ENCODE data around the gene CTTNBP2.

The CTTNBP2 gene

GRCh38 chr7:117767951-117768350 is 105.3 kb downstream of the CTTNBP2 start:
- Histone ChIP-seq H4K8ac (ENCODE audit: low read length) (no peak overlapping the region), H3K9ac (ENCODE audit: low read length) (no peak overlapping the region), H4K91ac (ENCODE audit: low read length) (no peak overlapping the region), H3K4me2 (ENCODE audit: low read length, poor library complexity, severe bottlenecking) (no peak overlapping the region), H2BK120ac (ENCODE audit: low read depth, low read length) (no peak overlapping the region), H3K4me1 (ENCODE audit: control insufficient read depth, insufficient read depth, low read depth, low read length) (peaks cover 6% of the 10 kb centered on the region), H3K27ac (ENCODE audit: low read length, poor library complexity, severe bottlenecking) (no peak overlapping the region), H3K14ac (ENCODE audit: low read length in 2 of 2) (no peak overlapping the region), H3K79me1 (replicated peaks; ENCODE audit: low read length, poor library complexity, severe bottlenecking) (peaks cover 3% of the 10 kb centered on the region), H3K9me3 (ENCODE audit: control insufficient read depth, low read length) (no peaks in the 10 kb centered on the region), H3K23ac (ENCODE audit: low read length in 2 of 2) (no peak overlapping the region), H3K4ac (ENCODE audit: low read depth in 1 of 2, low read length in 2 of 2) (no peak overlapping the region), H2BK5ac (ENCODE audit: low read depth, low read length, poor library complexity, severe bottlenecking) (no peak overlapping the region), H2AFZ (ENCODE audit: low read depth, low read length) (no peak overlapping the region), H2AK5ac (ENCODE audit: low read length, severe bottlenecking) (no peak overlapping the region), H3K27me3 (ENCODE audit: control insufficient read depth in 1 of 2, insufficient read depth in 1 of 2, low read length in 2 of 2) (no peaks in the 10 kb centered on the region), H3K36me3 (ENCODE audit: control insufficient read depth in 1 of 2, insufficient read depth in 2 of 2, low read depth in 1 of 2, low read length in 2 of 2) (no peaks in the 10 kb centered on the region), H2BK12ac (ENCODE audit: low read length in 2 of 2) (no peak overlapping the region), H2BK15ac (ENCODE audit: low read depth, poor library complexity, severe bottlenecking) (no peak overlapping the region), H3K4me3 (ENCODE audit: insufficient read depth in 1 of 2, low read depth in 1 of 2, low read length in 2 of 2) (no peak overlapping the region), H3K18ac (ENCODE audit: low read depth in 1 of 2, low read length in 2 of 2) (no peak overlapping the region)
- no peak for DNase-seq

- Histone ChIP-seq H3K14ac (ENCODE audit: low read length in 2 of 2) (no peak overlapping the region), H2AK5ac (ENCODE audit: low read length, severe bottlenecking) (no peak overlapping the region), H2AFZ (ENCODE audit: low read depth, low read length) (no peak overlapping the region), H3K23ac (ENCODE audit: low read length in 2 of 2) (no peak overlapping the region), H3K79me1 (replicated peaks; ENCODE audit: low read length, poor library complexity, severe bottlenecking) (peaks cover 2% of the 10 kb centered on the region), H3K9me3 (ENCODE audit: control insufficient read depth, low read length) (no peaks in the 10 kb centered on the region), H4K91ac (ENCODE audit: low read length) (no peak overlapping the region), H3K4ac (ENCODE audit: low read depth in 1 of 2, low read length in 2 of 2) (no peak overlapping the region), H2BK5ac (ENCODE audit: low read depth, low read length, poor library complexity, severe bottlenecking) (no peak overlapping the region), H2BK120ac (ENCODE audit: low read depth, low read length) (no peak overlapping the region), H3K27me3 (ENCODE audit: control insufficient read depth in 1 of 2, insufficient read depth in 1 of 2, low read length in 2 of 2) (no peaks in the 10 kb centered on the region), H2BK15ac (ENCODE audit: low read depth, poor library complexity, severe bottlenecking) (no peak overlapping the region), H3K27ac (ENCODE audit: low read length, poor library complexity, severe bottlenecking) (no peak overlapping the region), H3K4me1 (ENCODE audit: control insufficient read depth, insufficient read depth, low read depth, low read length) (peaks cover 3% of the 10 kb centered on the region), H3K18ac (ENCODE audit: low read depth in 1 of 2, low read length in 2 of 2) (no peak overlapping the region), H3K9ac (ENCODE audit: low read length) (no peak overlapping the region), H3K36me3 (ENCODE audit: control insufficient read depth in 1 of 2, insufficient read depth in 2 of 2, low read depth in 1 of 2, low read length in 2 of 2) (no peaks in the 10 kb centered on the region), H4K8ac (ENCODE audit: low read length) (no peak overlapping the region), H3K4me2 (ENCODE audit: low read length, poor library complexity, severe bottlenecking) (no peak overlapping the region), H3K4me3 (ENCODE audit: insufficient read depth in 1 of 2, low read depth in 1 of 2, low read length in 2 of 2) (no peak overlapping the region), H2BK12ac (ENCODE audit: low read length in 2 of 2) (no peak overlapping the region)
- no peak for DNase-seq
- 95% methylated on average over 2 of the region's 2 CpGs for WGBS
Measured at GRCh38 chr7:117766913-117767312, 106.3 kb downstream of the CTTNBP2 start.

- Histone ChIP-seq H3K9me3 (ENCODE audit: control insufficient read depth, low read length) (no peaks in the 10 kb centered on the region), H3K27ac (ENCODE audit: low read length, poor library complexity, severe bottlenecking) (no peak overlapping the region), H2BK120ac (ENCODE audit: low read depth, low read length) (no peak overlapping the region), H4K8ac (ENCODE audit: low read length) (no peak overlapping the region), H3K4me1 (ENCODE audit: control insufficient read depth, insufficient read depth, low read depth, low read length) (no peaks in the 10 kb centered on the region), H2BK12ac (ENCODE audit: low read length in 2 of 2) (no peak overlapping the region), H2BK5ac (ENCODE audit: low read depth, low read length, poor library complexity, severe bottlenecking) (no peak overlapping the region), H2AK5ac (ENCODE audit: low read length, severe bottlenecking) (no peak overlapping the region), H3K14ac (ENCODE audit: low read length in 2 of 2) (no peak overlapping the region), H3K4me2 (ENCODE audit: low read length, poor library complexity, severe bottlenecking) (no peak overlapping the region), H3K23ac (ENCODE audit: low read length in 2 of 2) (no peak overlapping the region), H3K18ac (ENCODE audit: low read depth in 1 of 2, low read length in 2 of 2) (no peak overlapping the region), H3K36me3 (ENCODE audit: control insufficient read depth in 1 of 2, insufficient read depth in 2 of 2, low read depth in 1 of 2, low read length in 2 of 2) (no peaks in the 10 kb centered on the region), H3K4ac (ENCODE audit: low read depth in 1 of 2, low read length in 2 of 2) (no peak overlapping the region), H4K91ac (ENCODE audit: low read length) (no peak overlapping the region), H3K9ac (ENCODE audit: low read length) (no peak overlapping the region), H2BK15ac (ENCODE audit: low read depth, poor library complexity, severe bottlenecking) (no peak overlapping the region), H3K79me1 (replicated peaks; ENCODE audit: low read length, poor library complexity, severe bottlenecking) (no peaks in the 10 kb centered on the region), H2AFZ (ENCODE audit: low read depth, low read length) (no peak overlapping the region), H3K4me3 (ENCODE audit: insufficient read depth in 1 of 2, low read depth in 1 of 2, low read length in 2 of 2) (no peak overlapping the region), H3K27me3 (ENCODE audit: control insufficient read depth in 1 of 2, insufficient read depth in 1 of 2, low read length in 2 of 2) (no peaks in the 10 kb centered on the region)
- DNase-seq: no peak
- 69% methylated on average over 1 of the region's 1 CpG for WGBS
Measured at GRCh38 chr7:117764031-117764430, 109.2 kb downstream of the CTTNBP2 start.

- H4K91ac ChIP-seq (ENCODE audit: low read length): no peak overlapping the region
- H3K36me3 ChIP-seq (ENCODE audit: control insufficient read depth in 1 of 2, insufficient read depth in 2 of 2, low read depth in 1 of 2, low read length in 2 of 2): no peaks in the 10 kb centered on the region
- no peak overlapping the region for H3K4me2 ChIP-seq (ENCODE audit: low read length, poor library complexity, severe bottlenecking)
- no peak overlapping the region for H2BK5ac ChIP-seq (ENCODE audit: low read depth, low read length, poor library complexity, severe bottlenecking)
- H3K4me3 ChIP-seq (ENCODE audit: insufficient read depth in 1 of 2, low read depth in 1 of 2, low read length in 2 of 2): no peak overlapping the region
- no peak overlapping the region for H3K14ac ChIP-seq (ENCODE audit: low read length in 2 of 2)
- no peak overlapping the region for H2BK12ac ChIP-seq (ENCODE audit: low read length in 2 of 2)
- H3K9me3 ChIP-seq (ENCODE audit: control insufficient read depth, low read length): no peaks in the 10 kb centered on the region
- H3K27me3 ChIP-seq (ENCODE audit: control insufficient read depth in 1 of 2, insufficient read depth in 1 of 2, low read length in 2 of 2): no peaks in the 10 kb centered on the region
- H3K79me1 ChIP-seq (replicated peaks; ENCODE audit: low read length, poor library complexity, severe bottlenecking): no peaks in the 10 kb centered on the region
- no peak overlapping the region for H2BK120ac ChIP-seq (ENCODE audit: low read depth, low read length)
- H2AK5ac ChIP-seq (ENCODE audit: low read length, severe bottlenecking): no peak overlapping the region
- H3K4me1 ChIP-seq (ENCODE audit: control insufficient read depth, insufficient read depth, low read depth, low read length): no peaks in the 10 kb centered on the region
- H3K27ac ChIP-seq (ENCODE audit: low read length, poor library complexity, severe bottlenecking): no peak overlapping the region
- DNase-seq: no peak
- H3K9ac ChIP-seq (ENCODE audit: low read length): no peak overlapping the region
- no peak overlapping the region for H2AFZ ChIP-seq (ENCODE audit: low read depth, low read length)
- no peak overlapping the region for H3K4ac ChIP-seq (ENCODE audit: low read depth in 1 of 2, low read length in 2 of 2)
- WGBS: 93% methylated on average over 3 of the region's 3 CpGs
- H3K18ac ChIP-seq (ENCODE audit: low read depth in 1 of 2, low read length in 2 of 2): no peak overlapping the region
- no peak overlapping the region for H3K23ac ChIP-seq (ENCODE audit: low read length in 2 of 2)
- H2BK15ac ChIP-seq (ENCODE audit: low read depth, poor library complexity, severe bottlenecking): no peak overlapping the region
- no peak overlapping the region for H4K8ac ChIP-seq (ENCODE audit: low read length)
Measured at GRCh38 chr7:117762055-117762454, 111.2 kb downstream of the CTTNBP2 start.
